ENCODE results near the gene CARD11.

GRCh38 chr7:2923886-2924574, 119.6 kb downstream of the CARD11 start:
- TF ChIP-seq MXI1 (IDR thresholded peaks at IDR 0.05; ENCODE audit: borderline replicate concordance, low read depth, low read length), result no peak
- TF ChIP-seq MAFK (IDR thresholded peaks at IDR 0.05; ENCODE audit: low read depth, low read length), result no peak
- no peak for TF ChIP-seq CTCF (conservative IDR thresholded peaks at IDR 0.05; ENCODE audit: low read depth, low read length)
- TF ChIP-seq POLR2A (IDR thresholded peaks at IDR 0.05; ENCODE audit: low read depth, low read length), result no peak
- no peak for TF ChIP-seq RAD21 (IDR thresholded peaks at IDR 0.05; ENCODE audit: low read length)
- TF ChIP-seq FOS (IDR thresholded peaks at IDR 0.05; ENCODE audit: low read depth, low read length), result no peak
- TF ChIP-seq RFX5 (IDR thresholded peaks at IDR 0.05; ENCODE audit: low read depth, low read length), result no peak
- TF ChIP-seq CEBPB (IDR thresholded peaks at IDR 0.05; ENCODE audit: low read depth, low read length), result no peak
- TF ChIP-seq BHLHE40 (IDR thresholded peaks at IDR 0.05; ENCODE audit: low read depth, low read length), result no peak
- no peak for TF ChIP-seq SMC3 (IDR thresholded peaks at IDR 0.05; ENCODE audit: low read depth, low read length)

Measured in IMR-90 (cell line).